ENCODE measurements around the gene TCF7L1. TPM values are rescaled to one million over a fixed set of nuclear protein-coding genes. Genes with fewer than 3 reads are reported as not detected.

TCF7L1 gene
- total and polyA plus RNA-seq, 2 of the 13 experiments (the other 11 are each of a cell fraction or from before 2014, with no cell fraction given): 0.04 to 0.15 TPM

- TF ChIP-seq CREBL2 (CRISPR knock-in tag; IDR thresholded peaks at IDR 0.05; ENCODE audit: borderline replicate concordance): no peak
- no peak for TF ChIP-seq TEF (CRISPR knock-in tag; IDR thresholded peaks at IDR 0.05)
- peak; percentile 97 for TF ChIP-seq HNRNPK (IDR thresholded peaks at IDR 0.05; ENCODE audit: low read depth, low read length, poor library complexity, severe bottlenecking)
- no peak for TF ChIP-seq MBD4 (IDR thresholded peaks at IDR 0.05; ENCODE audit: borderline replicate concordance, low read length)
- no peak for TF ChIP-seq FOXK2 (IDR thresholded peaks at IDR 0.05)
- TF ChIP-seq FUBP1 (CRISPR knock-in tag; IDR thresholded peaks at IDR 0.05; ENCODE audit: borderline replicate concordance): no peak
These were observed 175.0 kb downstream of the TCF7L1 start (continued) for GRCh38 chr2:85308201-85308600.

GRCh38 chr2:85308896-85309555 lies 175.8 kb downstream of the TCF7L1 start:
- POLR2A ChIA-PET: interaction anchor here (0.8 to 3.0 kb wide), 7 partner anchors 10 to 363 kb away, joined by 3 to 28 read pairs (median 13); partner anchors contain the start of genes ELMOD3, MAT2A, RETSAT and TGOLN2
- 26% methylated on average over 15 of the region's 15 CpGs for WGBS (ENCODE audit: low lambda C conversion rate)
- CTCF ChIA-PET (ENCODE audit: low intra/inter-chr PET ratio, low total read pairs): no interaction called here
- Histone ChIP-seq H3K27ac (ENCODE audit: extremely low read length, insufficient read depth, low read length) (peak overlapping the region; percentile 8), H4K20me1 (ENCODE audit: insufficient read depth, low read length) (no peaks in the 10 kb centered on the region), H3K4me2 (ENCODE audit: low read depth, low read length) (peak overlapping the region; percentile 94), H3K9ac (ENCODE audit: insufficient read depth, low read depth, low read length) (peak overlapping the region; percentile 60), H3K36me3 (replicated peaks in 1 of 2; ENCODE audit: control insufficient read depth in 1 of 2, insufficient read depth in 2 of 2, low read length in 2 of 2) (no peaks in the 10 kb centered on the region), H3K4me3 (replicated peaks in 1 of 3; ENCODE audit: insufficient read depth in 1 of 3, low read depth in 2 of 3, low read length in 3 of 3) (peak overlapping the region; percentile 30 to 70 (median 37); a peak in 5 of 6 replicates), H2AFZ (ENCODE audit: low read length) (no peak overlapping the region), H3K4me1 (ENCODE audit: insufficient read depth, low read length) (peaks cover 82% of the 10 kb centered on the region), H3K79me2 (ENCODE audit: insufficient read depth, low read length) (no peaks in the 10 kb centered on the region), H3K9me3 (ENCODE audit: low read length) (no peaks in the 10 kb centered on the region), H3K27me3 (ENCODE audit: control insufficient read depth in 1 of 2, insufficient read depth in 2 of 2, low read length in 2 of 2) (no peaks in the 10 kb centered on the region)
- intact Hi-C loops (cut with micrococcal nuclease; ENCODE audit: unreplicated experiment) (loop anchor here (2.0 to 10.0 kb wide), 2 partner anchors 16 to 384 kb away; no protein-coding TSS in a partner anchor), in situ Hi-C loops (cut with HindIII; ENCODE audit: extremely low pct_ligation_motif_present, low pct_unique_long_range_greater_than_20kb) (no loop called here)
- BruUV-seq (replicated peaks): no TSS peak
- DNase-seq (ENCODE audit: low spot score): peak; percentile 46
- FAIRE-seq: no peak
- ATAC-seq: peak; percentile 59
- TF ChIP-seq ZNF33A (CRISPR knock-in tag; IDR thresholded peaks at IDR 0.05; ENCODE audit: borderline replicate concordance): no peak
- peak; percentile 15; the same call in 1 of the 2 replicates for TF ChIP-seq NR2F2 (IDR thresholded peaks at IDR 0.05; ENCODE audit: borderline replicate concordance, low read depth)
- TF ChIP-seq KAT2B (IDR thresholded peaks at IDR 0.05; ENCODE audit: borderline replicate concordance, low read depth, low read length): no peak
- TF ChIP-seq RBM39 (IDR thresholded peaks at IDR 0.05; ENCODE audit: low read depth, low read length, poor library complexity, severe bottlenecking): peak; percentile 68
- peak; percentile 99 for TF ChIP-seq HNRNPL (IDR thresholded peaks at IDR 0.05; ENCODE audit: low read depth, low read length)
- TF ChIP-seq ZNF556 (CRISPR knock-in tag; IDR thresholded peaks at IDR 0.05; ENCODE audit: borderline replicate concordance): 0 out of 2 replicates have a peak, but pooled peaks have one; percentile 40
- TF ChIP-seq ARID4A (CRISPR knock-in tag; IDR thresholded peaks at IDR 0.05; ENCODE audit: borderline replicate concordance): peak; percentile 37; the same call in 1 of the 2 replicates

Measured in HepG2 (cell line).